ENCODE results near the gene OSBPL1A.

- TF ChIP-seq CTCF (IDR thresholded peaks at IDR 0.05) (no peak), POLR2A (IDR thresholded peaks at IDR 0.05) (no peak), POLR2AphosphoS5 (IDR thresholded peaks at IDR 0.05) (no peak), EP300 (IDR thresholded peaks at IDR 0.05) (no peak)
Observed at GRCh38 chr18:24417480-24417879, 19.9 kb upstream of the OSBPL1A start.
